Naive B cell (primary cell): Measurements from ENCODE around the gene CDHR2. TPM values are rescaled to one million over a fixed set of nuclear protein-coding genes. Genes with fewer than 3 reads are reported as not detected.
A peak's percentile ranks its signal among the peaks of the same experiment; 100 is the strongest.

Source experiments
- ATAC-seq, 2 donors: fragments of 150-1000 bp; cut with Tn5 transposase; 2 replicates each; pipeline ENCODE4 v1.10.0; 2021; ENCODE audit warnings: low read depth in 2 of 2, mild to moderate bottlenecking in 2 of 2, moderate library complexity in 2 of 2
- DNase-seq: peaks from one replicate; pipeline ENCODE4 v3.0.0; 2022
- H3K27ac Mint-ChIP-seq, 6 donors: one replicate each; pipeline ENCODE4 v1.8.0; 2020 to 2022; ENCODE audit warnings: mild to moderate bottlenecking in 6 of 6, mixed read lengths in 6 of 6, moderate library complexity in 5 of 6, inconsistent platforms in 2 of 6
- H3K27me3 Mint-ChIP-seq, 3 donors: one replicate each; pipeline ENCODE4 v1.8.0; 2021 to 2022; ENCODE audit warnings: mixed read lengths in 3 of 3, mild to moderate bottlenecking in 1 of 3
- H3K36me3 Mint-ChIP-seq, 2 donors: one replicate each; pipeline ENCODE4 v1.8.0; 2020 to 2022; ENCODE audit warnings: mixed read lengths in 2 of 2, inconsistent platforms in 1 of 2, mild to moderate bottlenecking in 1 of 2
- H3K4me1 Mint-ChIP-seq, 3 donors: one replicate each; pipeline ENCODE4 v1.8.0; 2020 to 2022; ENCODE audit warnings: mixed read lengths in 3 of 3, inconsistent platforms in 1 of 3, mild to moderate bottlenecking in 1 of 3, moderate library complexity in 1 of 3
- H3K4me3 Mint-ChIP-seq, 8 donors: one replicate each; pipeline ENCODE4 v1.8.0; 2020 to 2022; ENCODE audit warnings: mild to moderate bottlenecking in 8 of 8, mixed read lengths in 8 of 8, moderate library complexity in 8 of 8, inconsistent platforms in 2 of 8
- H3K9me3 Mint-ChIP-seq, 7 donors: one replicate each; pipeline ENCODE4 v1.8.0; 2020 to 2022; ENCODE audit warnings: mixed read lengths in 7 of 7, mild to moderate bottlenecking in 5 of 7, inconsistent platforms in 2 of 7, moderate library complexity in 1 of 7
- polyA plus RNA-seq, 6 donors: library from polyadenylated mRNA; unstranded; fragments of 300-500 nt; fragmentation: Illumina TruSeq; gene quantifications; one replicate each; pipeline ENCODE4 v1.2.3, GENCODE V29; 2021; ENCODE audit warnings: low read depth in 6 of 6

Gene CDHR2
- polyA plus RNA-seq, 6 donors from 2014 or later = not detected

DNA sequence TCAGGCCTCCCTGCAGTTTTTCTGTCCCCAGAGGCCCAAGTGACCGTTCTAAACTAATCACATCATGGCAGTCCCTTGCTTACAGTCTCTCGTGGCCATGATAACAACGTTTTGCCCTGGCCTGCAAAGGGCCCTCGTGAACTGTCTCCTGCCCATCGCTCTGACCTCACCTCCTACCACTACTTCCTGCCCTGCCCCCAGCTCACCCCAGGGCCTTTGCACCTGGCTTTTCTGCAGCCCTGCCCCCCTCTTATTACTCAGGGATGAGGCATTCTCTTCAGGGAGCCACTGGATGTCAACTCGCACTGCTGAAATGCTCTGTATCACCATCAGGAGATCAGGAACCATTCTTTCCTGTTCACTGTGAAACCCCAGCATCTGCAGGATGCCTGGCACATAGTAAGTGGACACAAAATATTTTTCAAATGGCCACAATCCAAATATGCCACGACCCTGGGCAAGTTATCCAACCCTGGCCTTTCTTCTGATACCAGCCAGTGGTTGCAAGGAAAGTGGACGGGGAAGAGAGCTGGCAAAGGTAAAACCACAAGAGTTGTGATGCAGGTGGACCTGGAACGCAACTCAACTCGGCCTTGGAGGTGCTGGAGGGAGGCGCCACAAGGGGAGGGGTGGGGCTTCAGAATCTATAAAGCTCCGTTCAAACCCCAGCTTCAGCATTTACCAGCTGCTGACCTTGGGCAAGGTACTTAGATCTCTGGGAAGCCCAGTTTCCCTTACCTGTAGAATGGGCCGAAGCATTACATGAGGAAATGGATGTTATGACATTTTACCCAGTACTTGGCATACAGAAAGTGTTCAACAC, 79.5 kb downstream of the CDHR2 start:
- H3K4me3 Mint-ChIP-seq = peak overlapping the region in 7 of 8 donors; percentile 49 to 81 (median 74)
- DNase-seq (no peak), ATAC-seq (no peak)
- H3K4me1 Mint-ChIP-seq = peaks cover 29 to 41% (median 40%) of the 10 kb centered on the region in 3 donors
- no peaks in the 10 kb centered on the region for H3K9me3 Mint-ChIP-seq
- no peak overlapping the region for H3K27ac Mint-ChIP-seq
- H3K36me3 Mint-ChIP-seq = no peaks in the 10 kb centered on the region
- peaks cover 32 to 36% (median 36%) of the 10 kb centered on the region in 3 donors for H3K27me3 Mint-ChIP-seq

DNA sequence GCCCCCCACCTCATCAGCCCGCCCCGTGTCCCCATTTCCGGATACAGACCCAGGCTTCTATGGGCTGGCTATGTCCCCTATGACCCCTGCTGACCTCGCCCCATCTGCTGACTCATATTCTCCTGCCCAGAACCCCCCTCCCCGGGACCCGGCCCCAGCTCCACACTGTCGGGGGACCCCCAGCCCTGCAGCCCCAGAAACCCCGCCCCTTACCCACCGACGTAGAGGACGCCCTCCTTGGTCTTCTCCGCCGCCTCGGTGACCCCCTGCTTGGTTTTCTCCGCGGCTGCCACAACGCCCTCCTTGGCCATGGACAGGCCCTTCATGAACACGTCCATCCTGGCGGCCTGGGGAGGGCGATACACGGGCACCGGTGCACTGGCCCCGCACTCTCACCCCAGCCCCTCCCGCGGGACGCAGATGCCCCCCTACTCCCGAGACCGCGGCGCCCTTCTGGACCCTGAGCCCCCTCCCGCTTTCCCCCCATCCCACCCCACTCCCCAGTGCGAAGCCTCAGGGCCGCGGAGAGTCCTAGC, 80.2 kb downstream of the CDHR2 start:
- Mint-ChIP-seq H3K27ac (no peak overlapping the region), H3K4me3 (peak overlapping the region; percentile 49 to 85 (median 76)), H3K9me3 (no peaks in the 10 kb centered on the region), H3K27me3 (peaks cover 32 to 36% (median 33%) of the 10 kb centered on the region in 3 donors), H3K4me1 (peaks cover 32 to 48% (median 47%) of the 10 kb centered on the region in 3 donors), H3K36me3 (no peaks in the 10 kb centered on the region)
- DNase-seq = no peak
- no peak for ATAC-seq

DNA sequence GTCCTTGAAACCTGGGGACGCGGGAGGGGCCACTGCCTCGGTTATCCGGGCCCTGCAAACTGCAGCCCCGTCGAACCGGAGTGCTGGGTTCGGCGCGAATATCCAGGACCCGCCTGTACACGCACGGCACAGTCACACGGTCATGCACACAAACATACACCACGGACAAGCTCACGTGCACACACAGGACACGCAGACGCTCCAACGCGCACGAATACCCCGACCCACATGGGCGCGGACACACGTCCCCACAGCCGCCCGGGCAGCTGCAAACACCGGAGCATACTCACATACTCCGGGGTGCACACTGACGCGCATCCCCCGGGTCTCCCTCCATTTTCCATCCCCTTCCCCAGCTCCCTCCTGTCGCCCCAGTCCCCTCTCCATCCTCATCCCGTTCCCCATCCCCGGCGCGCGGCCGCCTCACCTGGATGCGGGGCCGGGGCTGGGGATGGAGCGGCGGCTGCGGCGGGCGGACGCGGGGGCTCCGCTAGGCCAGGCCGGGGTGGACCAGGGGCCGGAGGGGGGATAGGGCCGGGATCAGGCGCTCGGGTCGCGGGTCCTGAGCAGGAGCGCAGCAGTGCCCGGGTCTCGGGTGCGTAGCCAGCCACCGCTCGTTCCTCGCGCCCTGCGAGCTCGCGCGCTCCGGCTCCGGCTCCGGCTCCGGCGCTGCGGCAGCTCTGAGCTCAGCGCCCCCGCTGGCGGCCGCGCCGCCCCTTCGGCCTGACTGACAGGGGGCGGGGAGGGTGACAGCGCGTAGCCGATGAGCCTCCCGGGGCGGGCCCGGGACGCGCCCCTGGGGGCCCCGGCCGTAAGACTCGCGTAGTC, 80.9 kb downstream of the CDHR2 start, which contains the start of the genes EIF4E1B and SNCB:
Gene EIF4E1B, plus strand, starts transcription at position 823 of the 828 bp plus-strand sequence. CDS start 12,113 bp downstream, outside the sequence.
Gene SNCB, minus strand, starts transcription at position 682 of the 828 bp plus-strand sequence. CDS start 880 bp downstream, outside the sequence.
- Mint-ChIP-seq H3K4me3 (peak within 1 kb of the TSS; percentile 72 to 93 (median 84)), H3K36me3 (no peaks in the 10 kb centered on the region), H3K27ac (peak within 1 kb of the TSS in 5 of 6 donors; percentile 49 to 78 (median 63)), H3K9me3 (peaks cover 0 to 2% (median 0%) of the 10 kb centered on the region in 7 donors), H3K27me3 (peaks cover 32 to 40% (median 33%) of the 10 kb centered on the region in 3 donors), H3K4me1 (peaks cover 36 to 53% (median 52%) of the 10 kb centered on the region in 3 donors)
- ATAC-seq = peak; percentile 90 to 91
- peak; percentile 68 for DNase-seq

DNA sequence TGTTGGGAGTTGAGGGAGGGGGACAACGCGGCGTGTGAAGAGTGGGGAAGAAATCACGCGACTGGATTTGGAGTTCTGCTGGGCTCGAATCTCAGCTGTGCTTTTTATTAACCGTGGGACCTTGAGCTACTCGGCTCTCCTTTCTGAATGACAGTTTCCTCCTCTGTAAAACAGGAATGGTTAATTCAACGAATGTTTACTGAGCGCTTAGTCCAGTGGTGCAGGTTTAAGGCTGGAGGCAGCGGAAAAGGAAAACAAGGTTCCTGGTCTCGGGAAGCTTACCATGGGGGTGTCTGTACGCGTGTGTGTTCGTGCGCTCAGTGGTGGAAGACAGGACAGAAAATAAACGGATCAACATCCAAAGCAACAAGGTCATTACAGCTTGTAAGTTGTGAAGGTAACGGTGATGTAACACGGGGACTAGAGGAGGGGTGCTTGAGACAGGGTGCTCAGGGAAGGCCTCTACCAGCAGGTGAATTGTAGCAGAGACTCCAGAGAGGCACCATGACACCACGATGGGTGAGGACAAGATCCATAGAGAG, 81.6 kb downstream of the CDHR2 start:
- peaks cover 0 to 4% (median 0%) of the 10 kb centered on the region in 7 donors for H3K9me3 Mint-ChIP-seq
- peak overlapping the region in 4 of 6 donors; percentile 4 to 65 (median 58) for H3K27ac Mint-ChIP-seq
- no peaks in the 10 kb centered on the region for H3K36me3 Mint-ChIP-seq
- no peak for ATAC-seq
- DNase-seq = no peak
- H3K4me1 Mint-ChIP-seq = peaks cover 37 to 56% (median 53%) of the 10 kb centered on the region in 3 donors
- H3K27me3 Mint-ChIP-seq = peaks cover 32 to 40% (median 32%) of the 10 kb centered on the region in 3 donors
- peak overlapping the region; percentile 63 to 93 (median 84) for H3K4me3 Mint-ChIP-seq

DNA sequence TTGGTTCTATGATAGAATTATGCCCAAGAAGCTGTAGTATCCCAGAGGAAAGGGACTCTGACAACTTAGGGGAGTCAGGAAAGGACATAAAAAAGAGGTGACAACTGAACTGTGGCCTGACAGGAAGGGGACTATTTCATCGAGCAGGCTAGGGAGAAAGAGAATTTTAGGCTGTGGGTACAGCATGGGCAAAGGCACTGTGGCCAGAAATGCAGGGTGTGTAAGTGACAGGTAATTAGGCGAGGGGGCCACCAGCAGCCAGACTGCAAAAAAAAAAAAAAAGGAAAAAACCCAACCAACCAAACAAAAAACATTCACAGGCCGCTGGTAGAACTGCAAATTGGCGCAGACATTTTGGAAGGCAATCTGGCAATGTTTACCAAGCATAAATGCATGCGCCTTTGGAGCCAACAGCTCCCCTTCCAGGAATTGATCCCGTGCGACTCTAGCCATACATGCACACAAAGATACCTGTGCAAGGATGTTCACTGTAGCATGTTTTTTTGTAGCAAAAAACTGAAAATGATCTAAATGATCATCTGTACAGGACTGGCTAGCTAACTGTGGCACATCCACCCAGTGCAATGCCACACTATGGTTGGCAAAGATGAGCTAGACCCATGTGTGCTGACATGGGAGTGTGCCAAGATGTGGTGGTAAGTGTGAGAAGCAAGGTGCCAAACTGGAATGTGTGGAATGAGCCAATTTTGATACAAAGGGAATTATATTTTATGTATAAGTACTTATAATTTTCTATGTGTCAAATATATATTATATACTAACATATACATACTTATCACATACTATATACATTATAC, 82.5 kb downstream of the CDHR2 start:
- Mint-ChIP-seq H3K9me3 (peaks cover 0 to 4% (median 0%) of the 10 kb centered on the region in 7 donors), H3K36me3 (no peaks in the 10 kb centered on the region), H3K27me3 (peaks cover 31 to 35% (median 32%) of the 10 kb centered on the region in 3 donors), H3K4me1 (peaks cover 34 to 60% (median 49%) of the 10 kb centered on the region in 3 donors), H3K27ac (peak overlapping the region in 3 of 6 donors; percentile 24 to 78 (median 54)), H3K4me3 (peak overlapping the region; percentile 30 to 93 (median 80))
- DNase-seq (no peak), ATAC-seq (no peak)

DNA sequence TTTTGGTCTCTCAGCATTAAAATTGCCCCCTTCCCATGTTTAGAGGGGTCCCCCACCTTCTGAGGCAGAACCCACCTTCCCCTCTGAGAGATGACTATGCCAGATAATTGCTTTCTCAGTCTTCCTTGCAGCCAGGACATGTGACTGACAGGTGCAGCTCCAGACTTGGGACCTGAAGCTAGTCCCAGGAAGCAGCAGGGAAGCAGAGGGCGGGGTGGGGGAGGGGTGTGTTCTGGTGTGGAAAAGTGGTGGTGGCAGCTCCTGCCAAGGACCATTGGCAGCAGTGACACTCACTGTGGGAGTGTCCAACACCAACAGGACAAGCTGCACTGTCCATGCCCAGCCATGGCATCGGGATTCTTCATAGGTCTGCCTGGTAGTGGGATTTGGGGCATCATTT, 83.6 kb downstream of the CDHR2 start:
- no peak for ATAC-seq
- Mint-ChIP-seq H3K4me3 (peak overlapping the region in 1 of 8 donors; percentile 12), H3K27me3 (peaks cover 21 to 31% (median 28%) of the 10 kb centered on the region in 3 donors), H3K27ac (no peak overlapping the region), H3K36me3 (no peaks in the 10 kb centered on the region), H3K9me3 (peaks cover 0 to 4% (median 0%) of the 10 kb centered on the region in 7 donors), H3K4me1 (peaks cover 27 to 52% (median 38%) of the 10 kb centered on the region in 3 donors)
- no peak for DNase-seq

DNA sequence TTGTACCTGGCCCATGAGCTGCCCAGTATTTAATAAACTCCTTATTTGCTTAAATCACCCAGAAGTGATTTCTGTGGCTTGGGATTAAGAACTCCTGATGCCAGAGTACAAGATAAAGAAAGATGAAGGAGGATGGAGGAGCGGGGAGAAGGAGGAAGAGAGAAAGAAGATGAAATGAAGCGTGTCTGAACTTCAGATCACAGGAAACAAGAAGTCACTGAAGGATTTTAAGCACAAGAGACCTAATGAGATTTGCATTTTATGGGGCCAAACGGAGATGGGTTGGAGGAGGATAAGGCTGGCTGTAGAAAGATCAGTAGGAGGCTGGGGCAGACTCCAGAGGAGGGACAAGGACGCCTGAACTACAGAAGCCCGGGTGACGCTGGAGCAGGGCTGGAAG, 84.5 kb downstream of the CDHR2 start:
- ATAC-seq = peak; percentile 53 to 54
- H3K36me3 Mint-ChIP-seq = no peaks in the 10 kb centered on the region
- peak overlapping the region; percentile 1 to 83 (median 72) for H3K4me3 Mint-ChIP-seq
- H3K27ac Mint-ChIP-seq = peak overlapping the region in 3 of 6 donors; percentile 6 to 83 (median 17)
- peaks cover 18 to 30% (median 28%) of the 10 kb centered on the region in 3 donors for H3K27me3 Mint-ChIP-seq
- peaks cover 0 to 4% (median 0%) of the 10 kb centered on the region in 7 donors for H3K9me3 Mint-ChIP-seq
- peaks cover 27 to 52% (median 29%) of the 10 kb centered on the region in 3 donors for H3K4me1 Mint-ChIP-seq
- peak; percentile 35 for DNase-seq

DNA sequence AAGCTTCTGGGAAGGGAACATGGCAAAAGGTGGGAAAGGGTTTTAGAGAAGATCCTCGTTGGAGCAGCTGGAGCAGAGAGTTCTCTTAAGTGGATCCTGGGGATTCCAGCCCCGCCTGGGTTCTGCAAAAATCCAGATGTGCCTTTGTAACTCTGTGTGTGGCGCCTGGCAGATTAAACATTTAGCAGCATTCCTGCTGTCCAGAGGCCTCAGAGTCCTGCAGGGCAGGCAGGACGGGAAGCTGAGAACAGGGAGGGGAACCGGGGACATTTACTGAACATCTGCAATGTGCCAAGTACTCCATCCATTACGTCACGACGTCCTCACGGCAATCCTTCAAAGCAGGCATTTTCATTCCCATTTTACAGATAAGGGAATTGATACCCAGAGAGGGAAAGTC, 87.3 kb downstream of the CDHR2 start:
- H3K27me3 Mint-ChIP-seq = peaks cover 17 to 26% (median 17%) of the 10 kb centered on the region in 3 donors
- H3K36me3 Mint-ChIP-seq = no peaks in the 10 kb centered on the region
- H3K9me3 Mint-ChIP-seq = peaks cover 0 to 4% (median 0%) of the 10 kb centered on the region in 7 donors
- no peak for DNase-seq
- H3K27ac Mint-ChIP-seq = peak overlapping the region in 1 of 6 donors; percentile 66
- no peak overlapping the region for H3K4me3 Mint-ChIP-seq
- H3K4me1 Mint-ChIP-seq = peaks cover 17 to 35% (median 18%) of the 10 kb centered on the region in 3 donors
- ATAC-seq = no peak

DNA sequence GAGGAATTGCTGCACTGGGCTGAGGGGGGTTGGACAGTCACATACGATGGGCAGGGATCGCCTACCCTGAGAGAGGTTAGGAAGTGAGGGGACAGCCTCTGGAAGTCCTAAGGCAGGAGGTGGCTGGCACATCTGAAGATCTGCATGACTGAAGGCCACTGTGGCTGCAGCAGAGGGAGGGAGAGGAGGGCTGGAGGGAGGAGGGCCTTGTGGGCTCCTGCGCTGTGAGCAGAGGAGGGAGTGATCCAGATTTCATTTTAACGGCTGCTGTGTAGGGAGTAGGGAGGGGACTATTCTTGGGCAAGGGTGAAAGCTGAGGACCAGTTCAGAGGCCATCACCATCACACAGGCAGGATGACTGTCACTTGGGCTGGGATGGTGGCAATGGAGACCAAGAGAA, 88.4 kb downstream of the CDHR2 start:
- ATAC-seq = no peak
- Mint-ChIP-seq H3K9me3 (peaks cover 0 to 4% (median 0%) of the 10 kb centered on the region in 7 donors), H3K4me3 (no peak overlapping the region), H3K27me3 (peaks cover 17 to 26% (median 17%) of the 10 kb centered on the region in 3 donors), H3K36me3 (no peaks in the 10 kb centered on the region), H3K4me1 (peaks cover 16 to 28% (median 17%) of the 10 kb centered on the region in 3 donors), H3K27ac (no peak overlapping the region)
- no peak for DNase-seq

DNA sequence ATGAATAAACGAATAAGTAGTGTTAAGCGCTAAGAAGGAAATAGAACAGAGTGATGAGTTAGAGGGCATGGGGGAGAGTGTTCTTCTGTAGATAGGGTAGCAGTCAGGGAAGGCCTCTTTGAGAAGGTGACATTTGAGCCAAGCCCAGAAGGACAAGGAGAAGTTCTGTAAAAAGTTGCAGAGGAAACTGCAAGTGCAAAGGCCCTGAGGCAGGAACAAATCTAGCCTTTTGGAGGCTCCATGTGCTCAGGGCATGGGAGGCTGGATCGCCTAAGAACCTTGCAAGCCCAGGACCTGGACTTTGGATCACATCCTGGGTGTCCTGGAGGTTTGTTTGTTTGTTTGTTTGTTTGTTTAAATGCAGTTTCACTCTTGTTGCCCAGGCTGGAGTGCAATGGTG, 89.3 kb downstream of the CDHR2 start:
- H3K27me3 Mint-ChIP-seq = peaks cover 17 to 27% (median 17%) of the 10 kb centered on the region in 3 donors
- H3K4me1 Mint-ChIP-seq = peaks cover 15 to 22% (median 15%) of the 10 kb centered on the region in 3 donors
- H3K4me3 Mint-ChIP-seq = no peak overlapping the region
- peak overlapping the region in 1 of 6 donors; percentile 8 for H3K27ac Mint-ChIP-seq
- DNase-seq (no peak), ATAC-seq (no peak)
- H3K36me3 Mint-ChIP-seq = no peaks in the 10 kb centered on the region
- H3K9me3 Mint-ChIP-seq = peaks cover 0 to 4% (median 0%) of the 10 kb centered on the region in 7 donors

DNA sequence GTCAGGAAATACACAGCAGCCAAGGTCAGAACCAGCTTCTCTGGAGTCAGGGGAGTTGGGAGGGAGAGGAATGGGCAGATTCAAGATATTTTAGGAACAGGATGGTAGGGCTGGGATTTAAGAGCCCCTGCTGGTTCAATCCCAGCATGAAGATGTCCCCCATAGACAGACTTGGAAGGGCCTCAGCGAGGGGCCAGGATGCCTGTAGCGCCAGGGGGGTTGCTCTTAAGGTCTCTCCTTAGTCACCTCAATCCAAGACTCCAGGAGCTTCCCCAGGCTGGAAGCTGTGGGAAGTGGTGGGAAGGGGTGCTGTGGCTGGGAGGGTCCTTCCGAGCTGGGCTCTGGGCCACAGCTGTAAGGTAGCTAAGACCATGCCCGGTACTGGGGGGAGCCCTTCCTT, 90.1 kb downstream of the CDHR2 start:
- no peak for DNase-seq
- Mint-ChIP-seq H3K27me3 (peaks cover 17 to 32% (median 17%) of the 10 kb centered on the region in 3 donors), H3K4me1 (peaks cover 7 to 14% (median 7%) of the 10 kb centered on the region in 3 donors), H3K27ac (peak overlapping the region in 1 of 6 donors; percentile 89), H3K4me3 (no peak overlapping the region), H3K36me3 (no peaks in the 10 kb centered on the region), H3K9me3 (peaks cover 0 to 4% (median 0%) of the 10 kb centered on the region in 7 donors)
- ATAC-seq = no peak

DNA sequence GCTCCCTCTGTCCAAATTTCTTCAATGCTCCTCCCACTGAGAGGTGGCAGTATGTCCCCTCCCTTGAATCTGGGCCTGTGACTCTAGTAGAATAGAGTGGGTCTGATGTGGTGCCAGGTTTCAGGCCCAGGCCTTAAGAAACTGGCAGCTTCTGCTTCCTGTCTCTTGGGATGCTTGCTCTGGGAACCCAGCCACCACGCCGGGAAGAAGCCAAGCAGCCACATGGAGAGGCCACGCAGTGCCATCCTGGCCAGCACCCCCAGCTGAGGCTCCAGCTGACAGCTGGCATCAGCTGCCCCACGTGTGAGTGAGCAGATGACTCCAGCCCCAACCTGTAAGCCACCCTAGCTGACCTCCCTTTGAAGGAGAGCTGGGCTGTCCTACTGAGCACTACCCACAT, 90.8 kb downstream of the CDHR2 start:
- Mint-ChIP-seq H3K9me3 (peaks cover 0 to 3% (median 0%) of the 10 kb centered on the region in 7 donors), H3K4me1 (peaks cover 3 to 8% (median 4%) of the 10 kb centered on the region in 3 donors), H3K27me3 (peaks cover 16 to 30% (median 17%) of the 10 kb centered on the region in 3 donors), H3K27ac (no peak overlapping the region), H3K4me3 (no peak overlapping the region), H3K36me3 (no peaks in the 10 kb centered on the region)
- DNase-seq (no peak), ATAC-seq (no peak)
